ENCODE data around the gene TMEM26. TPM values are rescaled to one million over a fixed set of nuclear protein-coding genes. Genes with fewer than 3 reads are reported as not detected.

TMEM26 gene
- polyA plus RNA-seq, 2 of the 4 experiments (the other 2 are of a cell fraction), result 0.03 to 0.10 TPM

- 55% methylated on average over 5 of the region's 5 CpGs for WGBS (ENCODE audit: missing lambda C conversion rate)
- Histone ChIP-seq H3K4me3 (no peak overlapping the region), H3K27ac (no peak overlapping the region), H3K9me3 (no peaks in the 10 kb centered on the region), H3K4me1 (peaks cover 7% of the 10 kb centered on the region; the same call in 1 of the 3 replicates), H3K4me2 (no peak overlapping the region)
- ChIA-PET CTCF (interaction anchor here (0.6 kb wide), 1 partner anchor 1687 kb away, joined by 3 read pairs; no protein-coding TSS in a partner anchor), POLR2A (no interaction called here)
- ATAC-seq (no peak), FAIRE-seq (no peak), DNase-seq (ENCODE audit: low read depth in 1 of 2, low spot score in 1 of 2) (no peak)
- TF ChIP-seq RAD21 (conservative IDR thresholded peaks at IDR 0.05 in 1 of 2, IDR thresholded peaks at IDR 0.05 in 1 of 2) (peak in 1 of 2 experiments; percentile 27; a peak in 2 of 5 replicates), JUNB (IDR thresholded peaks at IDR 0.05) (no peak)
Measured at GRCh38 chr10:61472090-61472674, 19.0 kb upstream of the TMEM26 start.

GRCh38 chr10:61471491-61471890 lies 18.3 kb upstream of the TMEM26 start:
- ChIA-PET CTCF (no interaction called here), POLR2A (no interaction called here)
- Histone ChIP-seq H3K4me1 (peaks cover 7% of the 10 kb centered on the region; the same call in 1 of the 3 replicates), H3K4me3 (no peak overlapping the region), H3K9me3 (no peaks in the 10 kb centered on the region), H3K27ac (no peak overlapping the region), H3K4me2 (no peak overlapping the region)
- no peak for ATAC-seq
- TF ChIP-seq CHD4 (IDR thresholded peaks at IDR 0.05; ENCODE audit: borderline replicate concordance), result no peak
- TF ChIP-seq SREBF2 (IDR thresholded peaks at IDR 0.05), result no peak
- TF ChIP-seq MYC (IDR thresholded peaks at IDR 0.05; ENCODE audit: borderline replicate concordance, low read length), result no peak
- no peak for TF ChIP-seq RARB (CRISPR knock-in tag; IDR thresholded peaks at IDR 0.05)
- no peak for TF ChIP-seq HDAC2 (IDR thresholded peaks at IDR 0.05)
- no peak for TF ChIP-seq BHLHE40 (IDR thresholded peaks at IDR 0.05; ENCODE audit: low read depth, low read length)
- no peak for TF ChIP-seq POLR2AphosphoS2 (conservative IDR thresholded peaks at IDR 0.05; ENCODE audit: low read length)
- TF ChIP-seq, protein P1, sequence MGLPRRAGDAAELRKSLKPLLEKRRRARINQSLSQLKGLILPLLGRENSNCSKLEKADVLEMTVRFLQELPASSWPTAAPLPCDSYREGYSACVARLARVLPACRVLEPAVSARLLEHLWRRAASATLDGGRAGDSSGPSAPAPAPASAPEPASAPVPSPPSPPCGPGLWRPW (IDR thresholded peaks at IDR 0.05), result no peak
- TF ChIP-seq NPAS2 (CRISPR knock-in tag; IDR thresholded peaks at IDR 0.05; ENCODE audit: borderline replicate concordance), result no peak
- no peak for TF ChIP-seq FOXS1 (CRISPR knock-in tag; IDR thresholded peaks at IDR 0.05)
- 93% methylated on average over 2 of the region's 2 CpGs for WGBS (ENCODE audit: missing lambda C conversion rate)
- DNase-seq (ENCODE audit: low read depth in 1 of 2, low spot score in 1 of 2), result no peak
- FAIRE-seq, result no peak

DNA sequence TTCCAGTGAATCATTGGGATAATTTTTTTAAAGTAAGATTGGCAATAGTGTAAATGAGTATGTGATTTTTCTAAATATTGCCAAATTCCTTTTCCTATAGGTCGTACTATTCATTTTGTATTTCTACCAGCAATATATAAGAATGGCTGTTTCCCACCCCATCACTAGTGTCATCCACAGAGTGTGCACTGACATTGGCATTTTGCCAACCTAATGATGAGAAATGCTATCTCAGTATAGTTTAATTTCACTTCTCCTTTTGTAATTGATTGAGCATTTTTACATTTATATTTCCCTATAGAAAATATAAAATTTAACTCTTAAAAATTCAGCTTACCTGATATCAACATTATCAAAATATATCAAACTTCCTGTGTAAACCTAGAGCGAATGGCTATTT lies 17.6 kb upstream of the TMEM26 start:
- ChIA-PET CTCF (no interaction called here), POLR2A (no interaction called here)
- FAIRE-seq, result no peak
- H3K4me2 ChIP-seq, result no peak overlapping the region
- TF ChIP-seq GATA3 (IDR thresholded peaks at IDR 0.05; ENCODE audit: borderline replicate concordance), result no peak
- TF ChIP-seq, protein P2, sequence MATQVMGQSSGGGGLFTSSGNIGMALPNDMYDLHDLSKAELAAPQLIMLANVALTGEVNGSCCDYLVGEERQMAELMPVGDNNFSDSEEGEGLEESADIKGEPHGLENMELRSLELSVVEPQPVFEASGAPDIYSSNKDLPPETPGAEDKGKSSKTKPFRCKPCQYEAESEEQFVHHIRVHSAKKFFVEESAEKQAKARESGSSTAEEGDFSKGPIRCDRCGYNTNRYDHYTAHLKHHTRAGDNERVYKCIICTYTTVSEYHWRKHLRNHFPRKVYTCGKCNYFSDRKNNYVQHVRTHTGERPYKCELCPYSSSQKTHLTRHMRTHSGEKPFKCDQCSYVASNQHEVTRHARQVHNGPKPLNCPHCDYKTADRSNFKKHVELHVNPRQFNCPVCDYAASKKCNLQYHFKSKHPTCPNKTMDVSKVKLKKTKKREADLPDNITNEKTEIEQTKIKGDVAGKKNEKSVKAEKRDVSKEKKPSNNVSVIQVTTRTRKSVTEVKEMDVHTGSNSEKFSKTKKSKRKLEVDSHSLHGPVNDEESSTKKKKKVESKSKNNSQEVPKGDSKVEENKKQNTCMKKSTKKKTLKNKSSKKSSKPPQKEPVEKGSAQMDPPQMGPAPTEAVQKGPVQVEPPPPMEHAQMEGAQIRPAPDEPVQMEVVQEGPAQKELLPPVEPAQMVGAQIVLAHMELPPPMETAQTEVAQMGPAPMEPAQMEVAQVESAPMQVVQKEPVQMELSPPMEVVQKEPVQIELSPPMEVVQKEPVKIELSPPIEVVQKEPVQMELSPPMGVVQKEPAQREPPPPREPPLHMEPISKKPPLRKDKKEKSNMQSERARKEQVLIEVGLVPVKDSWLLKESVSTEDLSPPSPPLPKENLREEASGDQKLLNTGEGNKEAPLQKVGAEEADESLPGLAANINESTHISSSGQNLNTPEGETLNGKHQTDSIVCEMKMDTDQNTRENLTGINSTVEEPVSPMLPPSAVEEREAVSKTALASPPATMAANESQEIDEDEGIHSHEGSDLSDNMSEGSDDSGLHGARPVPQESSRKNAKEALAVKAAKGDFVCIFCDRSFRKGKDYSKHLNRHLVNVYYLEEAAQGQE (IDR thresholded peaks at IDR 0.05), result no peak
- no peak for TF ChIP-seq ZFP36 (IDR thresholded peaks at IDR 0.05; ENCODE audit: borderline replicate concordance, partially characterized antibody)
- TF ChIP-seq ESRRA (IDR thresholded peaks at IDR 0.05; ENCODE audit: borderline replicate concordance, low read length), result no peak
- TF ChIP-seq SMC3 (IDR thresholded peaks at IDR 0.05), result no peak
- no peak for TF ChIP-seq PHF8 (IDR thresholded peaks at IDR 0.05; ENCODE audit: borderline replicate concordance, low read depth)
- no peak for TF ChIP-seq MAFK (IDR thresholded peaks at IDR 0.05; ENCODE audit: partially characterized antibody)
- no peak for TF ChIP-seq MAZ (IDR thresholded peaks at IDR 0.05; ENCODE audit: borderline replicate concordance, low read depth, low read length)
- TF ChIP-seq, protein P3, sequence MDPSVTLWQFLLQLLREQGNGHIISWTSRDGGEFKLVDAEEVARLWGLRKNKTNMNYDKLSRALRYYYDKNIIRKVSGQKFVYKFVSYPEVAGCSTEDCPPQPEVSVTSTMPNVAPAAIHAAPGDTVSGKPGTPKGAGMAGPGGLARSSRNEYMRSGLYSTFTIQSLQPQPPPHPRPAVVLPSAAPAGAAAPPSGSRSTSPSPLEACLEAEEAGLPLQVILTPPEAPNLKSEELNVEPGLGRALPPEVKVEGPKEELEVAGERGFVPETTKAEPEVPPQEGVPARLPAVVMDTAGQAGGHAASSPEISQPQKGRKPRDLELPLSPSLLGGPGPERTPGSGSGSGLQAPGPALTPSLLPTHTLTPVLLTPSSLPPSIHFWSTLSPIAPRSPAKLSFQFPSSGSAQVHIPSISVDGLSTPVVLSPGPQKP (IDR thresholded peaks at IDR 0.05; ENCODE audit: low read depth, low read length), result no peak
- H3K9me3 ChIP-seq, result no peaks in the 10 kb centered on the region
- 82% methylated on average over 2 of the region's 2 CpGs for WGBS (ENCODE audit: missing lambda C conversion rate)
- H3K4me1 ChIP-seq, result peaks cover 7% of the 10 kb centered on the region; the same call in 1 of the 3 replicates
- no peak overlapping the region for H3K4me3 ChIP-seq
- DNase-seq (ENCODE audit: low read depth in 1 of 2, low spot score in 1 of 2), result no peak
- ATAC-seq, result no peak
- no peak overlapping the region for H3K27ac ChIP-seq
